Measurements from ENCODE around the gene PALM3. TPM values are rescaled to one million over a fixed set of nuclear protein-coding genes. Genes with fewer than 3 reads are reported as not detected.

The PALM3 gene
- polyA plus RNA-seq, 3 donors from 2014 or later = not detected

- Mint-ChIP-seq H3K27ac (peak overlapping the region; percentile 91 to 97 (median 94)), H3K4me1 (peaks cover 16 to 21% of the 10 kb centered on the region in 2 donors), H3K4me3 (peak overlapping the region; percentile 93 to 97 (median 95)), H3K36me3 (no peaks in the 10 kb centered on the region), H3K27me3 (ENCODE audit: low read depth in 3 of 3) (peaks cover 6 to 9% (median 6%) of the 10 kb centered on the region in 3 donors), H3K9me3 (no peaks in the 10 kb centered on the region)
- peak in 2 of 3 donors; percentile 22 to 29 for DNase-seq
Observed at GRCh38 chr19:14081797-14082674, 20.2 kb upstream of the PALM3 start.

GRCh38 chr19:14080887-14081796, 19.3 kb upstream of the PALM3 start:
- H3K27me3 Mint-ChIP-seq (ENCODE audit: low read depth in 3 of 3) = peaks cover 6 to 9% (median 6%) of the 10 kb centered on the region in 3 donors
- peak; percentile 99 to 100 (median 99) for DNase-seq
- no peaks in the 10 kb centered on the region for H3K9me3 Mint-ChIP-seq
- no peaks in the 10 kb centered on the region for H3K36me3 Mint-ChIP-seq
- peak overlapping the region; percentile 91 to 97 (median 94) for H3K27ac Mint-ChIP-seq
- peaks cover 16 to 21% of the 10 kb centered on the region in 2 donors for H3K4me1 Mint-ChIP-seq
- H3K4me3 Mint-ChIP-seq = peak overlapping the region; percentile 93 to 97 (median 95)

GRCh38 chr19:14078411-14078810, 16.5 kb upstream of the PALM3 start:
- Mint-ChIP-seq H3K9me3 (no peaks in the 10 kb centered on the region), H3K36me3 (no peaks in the 10 kb centered on the region), H3K27ac (peak overlapping the region in 1 of 6 donors; percentile 30)

GRCh38 chr19:14073925-14074838, 12.3 kb upstream of the PALM3 start:
- H3K27ac Mint-ChIP-seq = peak overlapping the region; percentile 81 to 93 (median 88)
- peak overlapping the region; percentile 89 to 97 (median 94) for H3K4me3 Mint-ChIP-seq
- no peaks in the 10 kb centered on the region for H3K36me3 Mint-ChIP-seq
- peaks cover 2 to 5% (median 5%) of the 10 kb centered on the region in 3 donors for H3K27me3 Mint-ChIP-seq (ENCODE audit: low read depth in 3 of 3)
- peaks cover 18 to 21% of the 10 kb centered on the region in 2 donors for H3K4me1 Mint-ChIP-seq
- H3K9me3 Mint-ChIP-seq = no peaks in the 10 kb centered on the region
- peak in 2 of 3 donors; percentile 14 to 18 for DNase-seq

More at GRCh38 chr19:14078411-14078810, 16.5 kb upstream of the PALM3 start:
- Mint-ChIP-seq H3K27me3 (ENCODE audit: low read depth in 3 of 3) (peaks cover 6 to 13% (median 6%) of the 10 kb centered on the region in 3 donors), H3K4me1 (peaks cover 34 to 40% of the 10 kb centered on the region in 2 donors), H3K4me3 (peak overlapping the region in 1 of 5 donors; percentile 12)
- DNase-seq = no peak

GRCh38 chr19:14073261-14073924, 11.5 kb upstream of the PALM3 start:
- Mint-ChIP-seq H3K27me3 (ENCODE audit: low read depth in 3 of 3) (peaks cover 2 to 5% (median 5%) of the 10 kb centered on the region in 3 donors), H3K27ac (peak overlapping the region in 4 of 6 donors; percentile 81 to 93 (median 89)), H3K36me3 (no peaks in the 10 kb centered on the region), H3K9me3 (no peaks in the 10 kb centered on the region), H3K4me3 (peak overlapping the region; percentile 89 to 97 (median 94)), H3K4me1 (peaks cover 18 to 21% of the 10 kb centered on the region in 2 donors)
- peak; percentile 81 to 84 (median 84) for DNase-seq

GRCh38 chr19:14072535-14073260, 10.8 kb upstream of the PALM3 start, which contains the start of gene MISP3:
Gene MISP3 (plus strand): TSS chr19:14072786. CDS start chr19:14073310, 524 bp downstream.
- DNase-seq = peak in 1 of 3 donors; percentile 11

GRCh38 chr19:14070268-14071050, 8.6 kb upstream of the PALM3 start:
- peaks cover 18 to 19% of the 10 kb centered on the region in 2 donors for H3K4me1 Mint-ChIP-seq
- H3K27ac Mint-ChIP-seq = no peak overlapping the region
- no peaks in the 10 kb centered on the region for H3K36me3 Mint-ChIP-seq
- H3K27me3 Mint-ChIP-seq (ENCODE audit: low read depth in 3 of 3) = peaks cover 8 to 10% (median 8%) of the 10 kb centered on the region in 3 donors
- no peaks in the 10 kb centered on the region for H3K9me3 Mint-ChIP-seq
- H3K4me3 Mint-ChIP-seq = peak overlapping the region in 2 of 5 donors; percentile 45 to 62
- no peak for DNase-seq

More at GRCh38 chr19:14072535-14073260, 10.8 kb upstream of the PALM3 start, which contains the start of gene MISP3:
- H3K27me3 Mint-ChIP-seq (ENCODE audit: low read depth in 3 of 3) = peaks cover 2 to 9% (median 5%) of the 10 kb centered on the region in 3 donors
- peaks cover 18 to 21% of the 10 kb centered on the region in 2 donors for H3K4me1 Mint-ChIP-seq
- H3K9me3 Mint-ChIP-seq = no peaks in the 10 kb centered on the region
- peak within 1 kb of the TSS in 3 of 6 donors; percentile 40 to 88 (median 81) for H3K27ac Mint-ChIP-seq
- H3K4me3 Mint-ChIP-seq = peak within 1 kb of the TSS; percentile 89 to 97 (median 94)
- H3K36me3 Mint-ChIP-seq = no peaks in the 10 kb centered on the region

GRCh38 chr19:14066134-14066533, 4.3 kb upstream of the PALM3 start:
- peaks cover 5 to 10% (median 9%) of the 10 kb centered on the region in 3 donors for H3K27me3 Mint-ChIP-seq (ENCODE audit: low read depth in 3 of 3)
- no peak overlapping the region for H3K4me3 Mint-ChIP-seq
- DNase-seq = no peak
- H3K4me1 Mint-ChIP-seq = no peaks in the 10 kb centered on the region
- H3K27ac Mint-ChIP-seq = no peak overlapping the region
- H3K36me3 Mint-ChIP-seq = no peaks in the 10 kb centered on the region
- no peaks in the 10 kb centered on the region for H3K9me3 Mint-ChIP-seq

- peaks cover 9 to 23% (median 12%) of the 10 kb centered on the region in 3 donors for H3K27me3 Mint-ChIP-seq (ENCODE audit: low read depth in 3 of 3)
- no peak for DNase-seq
- H3K36me3 Mint-ChIP-seq = no peaks in the 10 kb centered on the region
- no peaks in the 10 kb centered on the region for H3K9me3 Mint-ChIP-seq
- H3K4me3 Mint-ChIP-seq = no peak overlapping the region
- H3K4me1 Mint-ChIP-seq = peaks cover 8 to 9% of the 10 kb centered on the region in 2 donors
- H3K27ac Mint-ChIP-seq = no peak overlapping the region
Observed at GRCh38 chr19:14063105-14063504, 1.2 kb upstream of the PALM3 start.

GRCh38 chr19:14062558-14062855, 631 bp upstream of the PALM3 start:
- Mint-ChIP-seq H3K27me3 (ENCODE audit: low read depth in 3 of 3) (peaks cover 8 to 26% (median 9%) of the 10 kb centered on the region in 3 donors), H3K36me3 (no peaks in the 10 kb centered on the region), H3K4me1 (peaks cover 10 to 12% of the 10 kb centered on the region in 2 donors), H3K27ac (no peak overlapping the region), H3K4me3 (no peak overlapping the region), H3K9me3 (no peaks in the 10 kb centered on the region)
- no peak for DNase-seq

- no peaks in the 10 kb centered on the region for H3K9me3 Mint-ChIP-seq
Observed at GRCh38 chr19:14061081-14061749, 661 bp downstream of the PALM3 start.

More at GRCh38 chr19:14061081-14061749, 661 bp downstream of the PALM3 start:
- H3K4me3 Mint-ChIP-seq = no peak overlapping the region
- H3K36me3 Mint-ChIP-seq = no peaks in the 10 kb centered on the region
- peaks cover 10 to 16% of the 10 kb centered on the region in 2 donors for H3K4me1 Mint-ChIP-seq
- no peak for DNase-seq
- H3K27me3 Mint-ChIP-seq (ENCODE audit: low read depth in 3 of 3) = peaks cover 8 to 21% (median 9%) of the 10 kb centered on the region in 3 donors
- H3K27ac Mint-ChIP-seq = no peak overlapping the region

Measured in immature natural killer cell (primary cell).